LoVo (cell line): ENCODE data around the gene TTLL7.

Experiments
- DNase-seq: peaks from one replicate; pipeline ENCODE4 v3.0.0-alpha.2; 2016; ENCODE audit warnings: low spot score

The TTLL7 gene

GRCh38 chr1:83872515-83872914 is 126.4 kb downstream of the TTLL7 start:
- no peak for DNase-seq

DNA sequence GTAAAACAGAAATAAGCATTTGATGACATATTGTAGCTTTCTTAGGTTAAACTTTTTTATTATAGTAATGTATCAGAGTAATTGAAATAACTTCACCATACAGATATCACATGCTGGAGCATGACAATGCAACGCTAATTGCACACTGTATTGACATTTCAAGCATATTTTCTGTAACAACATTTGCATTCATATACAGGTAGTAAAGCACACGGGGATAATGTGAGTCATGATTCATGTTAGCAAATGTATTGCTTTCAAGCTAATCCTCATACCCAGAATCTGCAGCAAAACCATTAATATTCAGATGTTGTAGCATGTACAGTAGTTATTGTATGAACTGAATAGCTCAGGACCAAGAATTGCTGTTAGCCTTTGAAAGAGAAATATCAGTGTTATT is 133.9 kb downstream of the TTLL7 start:
- DNase-seq, result no peak

DNA sequence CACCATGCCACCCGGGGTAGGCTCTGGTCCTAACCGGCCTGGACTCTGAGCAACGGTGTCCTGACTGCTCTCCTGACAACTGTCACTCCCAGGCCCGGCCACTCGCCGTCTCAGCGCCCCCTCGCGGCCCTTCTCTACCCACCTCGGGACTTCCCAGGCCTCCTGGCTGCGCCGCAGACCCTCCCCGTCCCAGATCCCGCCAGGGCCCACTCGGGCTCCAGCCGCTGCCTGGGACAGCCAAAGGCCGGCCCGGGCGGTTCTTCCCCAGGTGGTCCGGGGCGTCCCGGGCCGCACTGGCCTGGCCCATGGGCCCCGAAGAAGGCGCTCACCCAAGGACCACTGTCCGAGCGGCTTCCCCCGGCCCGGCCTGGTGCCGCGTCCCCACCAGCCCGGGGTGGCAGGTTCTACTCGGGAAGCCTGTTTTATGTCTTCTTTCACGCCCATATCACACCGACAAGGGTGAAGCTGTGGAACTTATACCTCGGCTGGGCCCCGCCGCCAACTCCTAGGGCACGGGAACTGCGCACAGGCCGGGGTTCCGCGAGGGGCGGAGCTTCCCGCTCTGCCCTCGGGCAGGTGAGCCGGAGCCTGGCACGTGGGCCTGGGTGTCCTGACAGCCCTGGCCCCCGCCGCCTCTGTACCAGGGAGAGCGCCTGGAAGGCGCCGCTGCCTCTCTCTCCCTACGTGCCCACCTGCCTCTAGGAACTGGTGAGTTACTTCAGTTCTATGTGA is 138.3 kb downstream of the TTLL7 start:
- no peak for DNase-seq

DNA sequence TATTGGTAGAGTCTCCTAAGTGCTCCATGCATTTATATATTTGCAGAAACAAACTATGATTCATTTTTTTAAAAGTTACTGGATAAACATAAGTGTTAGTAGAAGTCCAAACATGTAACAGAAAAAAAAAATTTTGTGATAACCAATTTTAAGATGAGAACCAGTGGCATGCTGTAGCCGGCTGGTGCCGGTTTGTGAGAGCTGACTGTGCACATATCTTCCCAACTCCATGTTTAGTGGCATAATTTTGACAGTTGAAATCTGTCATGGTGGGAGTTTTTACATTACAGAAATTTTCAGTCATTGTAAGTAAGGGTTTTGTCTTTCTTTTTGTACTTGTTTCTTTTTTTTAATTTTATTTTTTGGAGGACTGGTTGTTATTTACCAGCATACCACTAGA is 141.2 kb downstream of the TTLL7 start:
- DNase-seq, result no peak

DNA sequence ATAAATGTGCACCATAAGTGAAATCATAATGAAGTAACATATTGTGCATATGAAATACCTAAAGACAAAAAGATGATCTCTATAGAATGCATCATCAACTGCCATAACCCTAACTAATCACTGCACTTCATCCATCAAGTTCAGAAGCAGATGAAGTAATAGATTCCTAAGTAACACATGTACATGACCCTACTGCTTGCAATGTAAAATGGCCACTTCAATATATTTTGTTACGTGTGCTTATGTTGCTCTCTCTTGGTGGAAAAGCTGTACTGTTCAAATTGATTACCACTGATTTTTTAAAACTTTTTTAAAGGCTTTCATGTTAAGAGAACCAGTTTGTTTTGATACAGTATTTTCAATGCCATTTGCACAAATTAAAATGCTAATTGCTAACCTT is 141.8 kb downstream of the TTLL7 start:
- DNase-seq, result peak; percentile 11

DNA sequence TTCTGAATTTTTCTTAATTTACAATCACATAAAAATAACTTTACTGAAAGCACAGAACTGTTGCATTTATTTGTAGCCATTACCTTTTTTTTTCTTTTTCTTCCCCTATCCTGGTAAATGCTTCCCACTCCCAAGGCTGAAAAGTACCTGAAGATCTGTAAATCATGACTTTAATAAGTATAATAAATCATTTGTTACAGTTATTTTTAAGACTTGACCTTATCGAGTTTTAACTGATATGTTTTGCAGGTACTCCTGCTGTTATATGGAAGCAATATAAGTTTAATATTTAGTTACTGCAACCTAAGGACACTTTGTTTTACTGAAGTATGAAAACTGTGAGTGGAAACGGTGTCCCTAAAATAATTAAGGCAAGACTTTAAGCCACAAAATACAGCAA is 142.6 kb downstream of the TTLL7 start:
- no peak for DNase-seq

- no peak for DNase-seq
Observed at GRCh38 chr1:83854456-83854855, 144.5 kb downstream of the TTLL7 start.

DNA sequence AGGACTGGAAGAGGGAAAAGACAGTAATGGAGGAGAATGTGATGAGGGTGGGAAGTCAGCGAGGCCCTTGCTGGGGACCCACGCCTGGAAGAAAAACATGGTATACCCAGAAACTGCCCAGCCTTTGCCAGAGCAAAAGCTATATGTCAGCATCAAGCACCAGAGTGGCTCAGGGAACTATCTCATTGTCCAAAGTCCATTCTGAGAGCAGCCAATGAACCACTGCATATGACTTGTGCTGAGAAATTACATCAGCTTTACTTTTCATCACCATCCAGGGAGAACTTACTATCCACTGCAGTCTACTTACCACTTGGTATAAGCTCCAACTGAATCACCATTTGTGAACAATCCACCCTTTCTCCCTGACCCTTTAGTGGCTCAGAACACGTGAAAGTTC is 148.1 kb downstream of the TTLL7 start:
- DNase-seq, result peak; percentile 50

DNA sequence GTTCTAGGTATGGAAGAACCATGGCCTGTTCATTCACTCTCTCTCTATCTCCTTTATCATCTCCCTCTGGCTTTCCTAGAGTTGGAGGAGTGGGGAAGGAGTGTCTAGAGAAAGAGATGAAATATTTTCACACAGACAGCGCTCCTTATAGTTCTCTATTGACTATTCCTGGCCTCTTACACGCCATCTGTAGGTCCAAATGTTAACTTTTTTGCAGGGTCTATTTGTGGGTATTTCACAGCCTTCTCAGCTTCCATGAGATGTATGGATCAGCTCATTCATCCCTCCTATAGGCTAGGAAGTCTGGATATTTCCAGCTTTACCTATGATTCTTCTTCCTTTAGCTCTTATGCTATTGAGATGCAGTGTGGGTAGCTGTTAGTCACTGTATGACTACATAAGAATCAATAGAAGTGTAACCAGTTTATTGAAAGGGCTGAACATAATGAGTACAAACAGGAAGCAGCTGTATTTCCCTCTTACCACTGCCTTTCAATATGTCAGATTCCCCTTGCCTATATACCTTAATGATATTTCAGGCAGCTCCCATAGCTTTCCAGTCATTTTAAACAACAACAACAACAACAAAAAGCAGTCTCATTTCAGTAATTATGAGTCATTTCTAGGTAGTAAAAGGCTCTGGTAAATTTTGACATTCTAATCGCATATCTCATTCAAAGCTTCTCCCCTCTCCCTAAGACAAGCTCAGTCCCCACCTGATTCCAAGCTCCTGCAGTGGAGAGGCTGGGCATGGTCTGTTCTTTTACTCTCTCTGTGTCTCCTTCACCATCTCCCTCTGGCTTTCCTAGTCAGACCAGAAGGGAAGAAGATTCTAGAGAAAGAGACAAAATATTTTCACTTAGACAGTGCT is 149.5 kb downstream of the TTLL7 start:
- DNase-seq, result no peak

GRCh38 chr1:83846138-83846537 is 152.8 kb downstream of the TTLL7 start:
- no peak for DNase-seq

- DNase-seq, result no peak
Observed at GRCh38 chr1:83845437-83846071, 153.4 kb downstream of the TTLL7 start.

DNA sequence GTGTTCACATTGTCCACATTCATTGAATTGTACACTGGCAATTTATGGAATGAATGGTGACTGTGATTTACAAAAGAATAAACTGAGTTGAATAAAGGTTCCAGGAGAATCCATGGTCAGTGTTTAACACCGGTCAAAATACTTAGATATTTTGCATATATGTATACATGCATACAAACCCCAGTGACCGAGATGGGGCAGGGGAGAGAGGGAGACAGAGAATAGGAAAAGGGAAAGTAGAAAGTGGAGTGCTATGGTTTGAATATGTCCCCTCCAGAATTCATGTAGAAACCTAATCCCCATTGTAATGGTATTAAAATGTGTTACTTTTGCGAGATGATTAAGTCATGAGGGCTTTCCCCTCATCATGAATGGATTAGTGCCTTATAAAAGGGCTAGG is 154.4 kb downstream of the TTLL7 start:
- DNase-seq, result no peak

DNA sequence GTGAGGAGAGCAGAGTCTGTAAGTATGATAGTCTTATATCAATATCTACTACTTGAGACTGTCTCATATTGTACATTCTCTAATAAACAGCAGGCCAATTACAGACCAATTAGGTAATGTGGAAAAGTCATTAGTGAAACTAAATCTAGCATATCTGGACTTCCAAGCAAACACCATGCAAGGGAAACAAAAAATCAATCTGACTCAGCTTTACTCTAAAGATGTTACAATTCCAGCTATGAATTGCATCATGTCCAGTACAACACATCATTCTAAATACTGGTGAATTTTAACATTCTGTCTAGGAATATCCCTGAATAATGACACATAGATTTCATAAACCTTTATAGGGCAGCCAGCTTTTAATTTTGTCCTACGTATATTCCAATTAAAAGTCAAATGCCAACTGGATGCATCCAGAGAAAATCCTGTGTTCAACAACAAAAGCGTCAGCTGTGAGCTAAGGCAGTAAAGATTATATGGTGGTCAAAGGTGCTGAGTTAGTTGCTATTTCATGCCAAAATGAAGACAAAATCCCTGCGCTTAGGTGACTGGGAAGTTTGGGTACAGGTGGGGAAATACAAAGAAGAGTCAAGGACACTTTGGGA is 159.3 kb downstream of the TTLL7 start:
- DNase-seq, result no peak

DNA sequence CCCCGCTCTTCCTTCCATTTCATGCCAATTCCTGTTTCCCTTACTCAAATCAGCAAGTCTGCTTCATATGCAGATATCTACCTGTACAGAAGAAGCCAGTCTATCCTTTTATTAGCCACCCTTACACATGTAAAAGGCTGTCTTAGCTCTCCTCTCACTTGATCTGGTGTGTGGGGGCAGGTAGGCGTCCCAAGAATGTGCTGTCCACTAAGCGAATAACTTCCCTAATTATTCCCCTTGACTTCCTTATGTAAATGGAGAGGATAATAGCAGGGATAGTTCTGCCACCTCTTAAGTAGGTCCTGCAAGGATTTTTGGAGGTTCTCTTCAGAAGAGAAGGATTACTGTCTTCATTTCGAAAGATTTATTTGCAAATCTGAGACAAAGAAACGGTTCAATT is 160.4 kb downstream of the TTLL7 start:
- no peak for DNase-seq

- no peak for DNase-seq
Observed at GRCh38 chr1:83836543-83836942, 162.4 kb downstream of the TTLL7 start.

- DNase-seq, result no peak
Observed at GRCh38 chr1:83834621-83835264, 164.2 kb downstream of the TTLL7 start.

DNA sequence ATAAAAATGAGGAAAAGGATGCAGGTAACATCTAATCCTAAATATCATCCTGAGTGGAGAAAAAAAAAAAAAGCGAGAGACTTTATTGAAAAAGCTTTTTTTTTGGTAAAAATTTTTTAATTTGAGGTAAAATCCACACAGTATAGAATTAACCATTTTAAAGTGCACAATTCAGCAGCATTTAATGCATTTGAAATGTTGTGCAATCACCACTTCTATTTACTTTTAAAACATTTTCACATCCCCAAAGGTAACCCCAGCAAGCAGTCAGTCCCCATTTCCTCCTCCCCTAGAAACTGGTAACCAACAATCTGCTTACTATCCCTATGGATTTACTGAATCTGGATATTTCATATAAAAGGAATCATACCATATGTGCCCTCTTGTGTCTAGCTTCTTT is 166.7 kb downstream of the TTLL7 start:
- DNase-seq, result no peak

- no peak for DNase-seq
Observed at GRCh38 chr1:83829106-83829505, 169.8 kb downstream of the TTLL7 start.

DNA sequence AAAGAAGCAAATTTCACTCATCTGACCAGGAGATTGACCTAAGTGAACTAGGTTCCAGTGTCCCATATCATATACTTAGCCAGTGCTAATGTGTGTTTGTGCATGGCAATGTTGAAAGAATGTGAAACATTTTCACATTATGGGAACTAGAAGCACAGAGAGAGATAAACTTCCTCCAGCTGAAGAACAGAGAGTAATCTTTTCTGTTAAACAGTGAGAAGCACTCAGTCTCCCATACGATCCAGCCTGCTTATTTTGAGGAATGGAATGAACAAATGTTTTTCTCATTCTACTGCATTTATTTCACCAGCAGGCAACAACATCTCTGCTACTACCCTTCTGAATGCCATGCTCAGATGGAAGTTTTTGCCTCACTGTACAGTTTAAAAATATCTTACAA is 170.5 kb downstream of the TTLL7 start:
- DNase-seq, result no peak

- DNase-seq, result no peak
Observed at GRCh38 chr1:83827741-83828140, 171.2 kb downstream of the TTLL7 start.

- no peak for DNase-seq
Observed at GRCh38 chr1:83822208-83822607, 176.7 kb downstream of the TTLL7 start.

DNA sequence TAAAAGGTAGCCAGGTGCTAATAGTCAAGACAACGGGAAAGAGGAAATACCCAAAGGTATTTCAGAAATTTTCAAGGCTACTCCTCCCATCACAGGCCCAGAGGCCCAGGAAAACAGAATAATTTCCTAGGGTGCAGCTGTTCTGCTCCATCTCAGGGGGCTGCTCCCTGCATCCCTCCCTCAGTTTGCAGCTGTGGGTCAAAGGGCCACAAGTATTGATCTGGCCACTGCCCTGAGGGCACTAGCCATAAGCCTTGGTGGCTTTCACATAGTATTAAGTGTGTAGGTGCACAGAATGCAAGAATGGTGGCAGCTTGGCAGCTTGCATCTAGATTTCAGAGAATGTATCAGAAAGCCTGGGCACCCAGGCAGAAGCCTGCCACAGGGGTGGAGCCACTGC is 179.5 kb downstream of the TTLL7 start:
- DNase-seq, result no peak
